HepG2 (cell line): Measurements from ENCODE around the gene NUTF2. TPM values are rescaled to one million over a fixed set of nuclear protein-coding genes. Genes with fewer than 3 reads are reported as not detected.

Source experiments
- CHCHD3 ChIP-seq: sonication (generic); formaldehyde crosslinking; IDR thresholded peaks from 2 replicates; pipeline ENCODE4 v1.8.0; 2022; ENCODE audit warnings: mild to moderate bottlenecking, missing genetic modification reagents, moderate library complexity
- ERF ChIP-seq: IDR thresholded peaks from 2 replicates; pipeline ENCODE4 v1.6.1; 2018; ENCODE audit warnings: missing biosample characterization, missing genetic modification reagents
- MTA1 ChIP-seq: sonication (generic); formaldehyde crosslinking; IDR thresholded peaks from 2 replicates; pipeline ENCODE4 v1.4.0; 2020; ENCODE audit warnings: missing genetic modification reagents, mild to moderate bottlenecking, borderline replicate concordance
- NAIF1 ChIP-seq: sonication (generic); formaldehyde crosslinking; IDR thresholded peaks from 2 replicates; pipeline ENCODE4 v1.5.0; 2020; ENCODE audit warnings: mild to moderate bottlenecking, missing genetic modification reagents, borderline replicate concordance
- U2AF1 ChIP-seq: fragments of 200-400 bp; formaldehyde crosslinking; optimal IDR thresholded peaks from 2 replicates; pipeline ENCODE3; 2017; ENCODE audit warnings: mild to moderate bottlenecking, low read depth, low read length
- YEATS2 ChIP-seq: sonication (generic); formaldehyde crosslinking; IDR thresholded peaks from 2 replicates; pipeline ENCODE4 v1.4.0; 2020; ENCODE audit warnings: missing genetic modification reagents, borderline replicate concordance
- ZNF343 ChIP-seq: sonication (generic); formaldehyde crosslinking; IDR thresholded peaks from 2 replicates; pipeline ENCODE4 v1.4.0; 2020; ENCODE audit warnings: mild to moderate bottlenecking, missing genetic modification reagents
- ZNF768 ChIP-seq: sonication (generic); formaldehyde crosslinking; IDR thresholded peaks from 2 replicates; pipeline ENCODE4 v1.4.0; 2020; ENCODE audit warnings: missing genetic modification reagents
- polyA plus RNA-seq, 8 experiments: library from polyadenylated mRNA; depleted of rRNA in 3 of 8; stranded (reverse) in 7 of 8; unstranded in 1 of 8; fragments of >200 nt; fragmentation: Illumina TruSeq in 4 of 8; extraction: Trizol in 4 of 8; gene quantifications; 2 replicates each; pipeline versions ENCODE4 v1.2.1 to v1.2.3, GENCODE V29; 2011 to 2016; ENCODE audit warnings: low read depth in 4 of 8, missing spikeins in 1 of 8, mixed read lengths in 1 of 8; ENCODE audit not compliant: insufficient read depth in 1 of 8
- total RNA-seq, 5 experiments: library from RNA; depleted of rRNA; stranded (reverse); fragments of >200 nt; fragmentation: Illumina TruSeq; extraction: Trizol; gene quantifications; 2 replicates each; pipeline ENCODE4 v1.2.3, GENCODE V29; 2016; ENCODE audit warnings: low read depth in 1 of 5
- TF ChIP-seq, protein P1 (sequence below): IDR thresholded peaks from 2 replicates; pipeline ENCODE4 v1.6.1; 2016; ENCODE audit warnings: mild to moderate bottlenecking
- TF ChIP-seq, protein P2 (sequence below): sonication (generic); formaldehyde crosslinking; IDR thresholded peaks from 2 replicates; pipeline ENCODE4 v1.5.1; 2020; ENCODE audit warnings: mild to moderate bottlenecking, moderate library complexity, missing genetic modification reagents
- TF ChIP-seq, protein P3 (sequence below): sonication (generic); formaldehyde crosslinking; IDR thresholded peaks from 2 replicates; pipeline ENCODE4 v1.5.0; 2020; ENCODE audit warnings: mild to moderate bottlenecking, missing genetic modification reagents
- TF ChIP-seq, protein P4 (sequence below): sonication (generic); formaldehyde crosslinking; IDR thresholded peaks from 2 replicates; pipeline ENCODE4 v1.5.1; 2020; ENCODE audit warnings: mild to moderate bottlenecking, missing genetic modification reagents, moderate library complexity
- TF ChIP-seq, protein P5 (sequence below): sonication (generic); formaldehyde crosslinking; IDR thresholded peaks from 2 replicates; pipeline ENCODE4 v1.5.0; 2020; ENCODE audit warnings: missing genetic modification reagents

The NUTF2 gene
- total and polyA plus RNA-seq, 2 of the 13 experiments (the other 11 are each of a cell fraction or from before 2014, with no cell fraction given), result 168 to 214 TPM

DNA sequence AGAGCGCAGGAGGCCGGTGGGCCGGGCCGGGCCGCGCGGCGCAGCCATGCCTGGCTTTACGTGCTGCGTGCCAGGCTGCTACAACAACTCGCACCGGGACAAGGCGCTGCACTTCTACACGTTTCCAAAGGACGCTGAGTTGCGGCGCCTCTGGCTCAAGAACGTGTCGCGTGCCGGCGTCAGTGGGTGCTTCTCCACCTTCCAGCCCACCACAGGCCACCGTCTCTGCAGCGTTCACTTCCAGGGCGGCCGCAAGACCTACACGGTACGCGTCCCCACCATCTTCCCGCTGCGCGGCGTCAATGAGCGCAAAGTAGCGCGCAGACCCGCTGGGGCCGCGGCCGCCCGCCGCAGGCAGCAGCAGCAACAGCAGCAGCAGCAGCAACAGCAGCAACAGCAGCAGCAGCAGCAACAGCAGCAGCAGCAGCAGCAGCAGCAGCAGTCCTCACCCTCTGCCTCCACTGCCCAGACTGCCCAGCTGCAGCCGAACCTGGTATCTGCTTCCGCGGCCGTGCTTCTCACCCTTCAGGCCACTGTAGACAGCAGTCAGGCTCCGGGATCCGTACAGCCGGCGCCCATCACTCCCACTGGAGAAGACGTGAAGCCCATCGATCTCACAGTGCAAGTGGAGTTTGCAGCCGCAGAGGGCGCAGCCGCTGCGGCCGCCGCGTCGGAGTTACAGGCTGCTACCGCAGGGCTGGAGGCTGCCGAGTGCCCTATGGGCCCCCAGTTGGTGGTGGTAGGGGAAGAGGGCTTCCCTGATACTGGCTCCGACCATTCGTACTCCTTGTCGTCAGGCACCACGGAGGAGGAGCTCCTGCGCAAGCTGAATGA is 4.0 kb upstream of the NUTF2 start (continued):
- TF ChIP-seq ZNF343 (CRISPR knock-in tag) (peak; percentile 25; the same call in 1 of the 2 replicates), NAIF1 (CRISPR knock-in tag) (no peak; the same call in 1 of the 2 replicates), CHCHD3 (CRISPR knock-in tag) (0 out of 2 replicates have a peak, but pooled peaks have one; percentile 38), U2AF1 (peak; percentile 82), ZNF768 (CRISPR knock-in tag) (peak; percentile 48; the same call in 1 of the 2 replicates), YEATS2 (peak; percentile 37; the same call in 1 of the 2 replicates), MTA1 (CRISPR knock-in tag) (peak; percentile 79; the same call in 1 of the 2 replicates), ERF (CRISPR knock-in tag) (peak; percentile 41; the same call in 1 of the 2 replicates)
- TF ChIP-seq, protein P1, sequence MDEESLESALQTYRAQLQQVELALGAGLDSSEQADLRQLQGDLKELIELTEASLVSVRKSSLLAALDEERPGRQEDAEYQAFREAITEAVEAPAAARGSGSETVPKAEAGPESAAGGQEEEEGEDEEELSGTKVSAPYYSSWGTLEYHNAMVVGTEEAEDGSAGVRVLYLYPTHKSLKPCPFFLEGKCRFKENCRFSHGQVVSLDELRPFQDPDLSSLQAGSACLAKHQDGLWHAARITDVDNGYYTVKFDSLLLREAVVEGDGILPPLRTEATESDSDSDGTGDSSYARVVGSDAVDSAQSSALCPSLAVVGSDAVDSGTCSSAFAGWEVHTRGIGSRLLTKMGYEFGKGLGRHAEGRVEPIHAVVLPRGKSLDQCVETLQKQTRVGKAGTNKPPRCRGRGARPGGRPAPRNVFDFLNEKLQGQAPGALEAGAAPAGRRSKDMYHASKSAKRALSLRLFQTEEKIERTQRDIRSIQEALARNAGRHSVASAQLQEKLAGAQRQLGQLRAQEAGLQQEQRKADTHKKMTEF, result peak; percentile 54; the same call in 1 of the 2 replicates
- TF ChIP-seq, protein P2, sequence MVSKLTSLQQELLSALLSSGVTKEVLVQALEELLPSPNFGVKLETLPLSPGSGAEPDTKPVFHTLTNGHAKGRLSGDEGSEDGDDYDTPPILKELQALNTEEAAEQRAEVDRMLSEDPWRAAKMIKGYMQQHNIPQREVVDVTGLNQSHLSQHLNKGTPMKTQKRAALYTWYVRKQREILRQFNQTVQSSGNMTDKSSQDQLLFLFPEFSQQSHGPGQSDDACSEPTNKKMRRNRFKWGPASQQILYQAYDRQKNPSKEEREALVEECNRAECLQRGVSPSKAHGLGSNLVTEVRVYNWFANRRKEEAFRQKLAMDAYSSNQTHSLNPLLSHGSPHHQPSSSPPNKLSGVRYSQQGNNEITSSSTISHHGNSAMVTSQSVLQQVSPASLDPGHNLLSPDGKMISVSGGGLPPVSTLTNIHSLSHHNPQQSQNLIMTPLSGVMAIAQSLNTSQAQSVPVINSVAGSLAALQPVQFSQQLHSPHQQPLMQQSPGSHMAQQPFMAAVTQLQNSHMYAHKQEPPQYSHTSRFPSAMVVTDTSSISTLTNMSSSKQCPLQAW (CRISPR knock-in tag), result peak; percentile 50; the same call in 1 of the 2 replicates
- TF ChIP-seq, protein P3, sequence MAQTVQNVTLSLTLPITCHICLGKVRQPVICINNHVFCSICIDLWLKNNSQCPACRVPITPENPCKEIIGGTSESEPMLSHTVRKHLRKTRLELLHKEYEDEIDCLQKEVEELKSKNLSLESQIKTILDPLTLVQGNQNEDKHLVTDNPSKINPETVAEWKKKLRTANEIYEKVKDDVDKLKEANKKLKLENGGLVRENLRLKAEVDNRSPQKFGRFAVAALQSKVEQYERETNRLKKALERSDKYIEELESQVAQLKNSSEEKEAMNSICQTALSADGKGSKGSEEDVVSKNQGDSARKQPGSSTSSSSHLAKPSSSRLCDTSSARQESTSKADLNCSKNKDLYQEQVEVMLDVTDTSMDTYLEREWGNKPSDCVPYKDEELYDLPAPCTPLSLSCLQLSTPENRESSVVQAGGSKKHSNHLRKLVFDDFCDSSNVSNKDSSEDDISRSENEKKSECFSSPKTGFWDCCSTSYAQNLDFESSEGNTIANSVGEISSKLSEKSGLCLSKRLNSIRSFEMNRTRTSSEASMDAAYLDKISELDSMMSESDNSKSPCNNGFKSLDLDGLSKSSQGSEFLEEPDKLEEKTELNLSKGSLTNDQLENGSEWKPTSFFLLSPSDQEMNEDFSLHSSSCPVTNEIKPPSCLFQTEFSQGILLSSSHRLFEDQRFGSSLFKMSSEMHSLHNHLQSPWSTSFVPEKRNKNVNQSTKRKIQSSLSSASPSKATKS (CRISPR knock-in tag), result peak; percentile 4; the same call in 1 of the 2 replicates
- TF ChIP-seq, protein P4, sequence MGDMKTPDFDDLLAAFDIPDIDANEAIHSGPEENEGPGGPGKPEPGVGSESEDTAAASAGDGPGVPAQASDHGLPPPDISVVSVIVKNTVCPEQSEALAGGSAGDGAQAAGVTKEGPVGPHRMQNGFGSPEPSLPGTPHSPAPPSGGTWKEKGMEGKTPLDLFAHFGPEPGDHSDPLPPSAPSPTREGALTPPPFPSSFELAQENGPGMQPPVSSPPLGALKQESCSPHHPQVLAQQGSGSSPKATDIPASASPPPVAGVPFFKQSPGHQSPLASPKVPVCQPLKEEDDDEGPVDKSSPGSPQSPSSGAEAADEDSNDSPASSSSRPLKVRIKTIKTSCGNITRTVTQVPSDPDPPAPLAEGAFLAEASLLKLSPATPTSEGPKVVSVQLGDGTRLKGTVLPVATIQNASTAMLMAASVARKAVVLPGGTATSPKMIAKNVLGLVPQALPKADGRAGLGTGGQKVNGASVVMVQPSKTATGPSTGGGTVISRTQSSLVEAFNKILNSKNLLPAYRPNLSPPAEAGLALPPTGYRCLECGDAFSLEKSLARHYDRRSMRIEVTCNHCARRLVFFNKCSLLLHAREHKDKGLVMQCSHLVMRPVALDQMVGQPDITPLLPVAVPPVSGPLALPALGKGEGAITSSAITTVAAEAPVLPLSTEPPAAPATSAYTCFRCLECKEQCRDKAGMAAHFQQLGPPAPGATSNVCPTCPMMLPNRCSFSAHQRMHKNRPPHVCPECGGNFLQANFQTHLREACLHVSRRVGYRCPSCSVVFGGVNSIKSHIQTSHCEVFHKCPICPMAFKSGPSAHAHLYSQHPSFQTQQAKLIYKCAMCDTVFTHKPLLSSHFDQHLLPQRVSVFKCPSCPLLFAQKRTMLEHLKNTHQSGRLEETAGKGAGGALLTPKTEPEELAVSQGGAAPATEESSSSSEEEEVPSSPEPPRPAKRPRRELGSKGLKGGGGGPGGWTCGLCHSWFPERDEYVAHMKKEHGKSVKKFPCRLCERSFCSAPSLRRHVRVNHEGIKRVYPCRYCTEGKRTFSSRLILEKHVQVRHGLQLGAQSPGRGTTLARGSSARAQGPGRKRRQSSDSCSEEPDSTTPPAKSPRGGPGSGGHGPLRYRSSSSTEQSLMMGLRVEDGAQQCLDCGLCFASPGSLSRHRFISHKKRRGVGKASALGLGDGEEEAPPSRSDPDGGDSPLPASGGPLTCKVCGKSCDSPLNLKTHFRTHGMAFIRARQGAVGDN (CRISPR knock-in tag), result peak; percentile 78
- TF ChIP-seq, protein P5, sequence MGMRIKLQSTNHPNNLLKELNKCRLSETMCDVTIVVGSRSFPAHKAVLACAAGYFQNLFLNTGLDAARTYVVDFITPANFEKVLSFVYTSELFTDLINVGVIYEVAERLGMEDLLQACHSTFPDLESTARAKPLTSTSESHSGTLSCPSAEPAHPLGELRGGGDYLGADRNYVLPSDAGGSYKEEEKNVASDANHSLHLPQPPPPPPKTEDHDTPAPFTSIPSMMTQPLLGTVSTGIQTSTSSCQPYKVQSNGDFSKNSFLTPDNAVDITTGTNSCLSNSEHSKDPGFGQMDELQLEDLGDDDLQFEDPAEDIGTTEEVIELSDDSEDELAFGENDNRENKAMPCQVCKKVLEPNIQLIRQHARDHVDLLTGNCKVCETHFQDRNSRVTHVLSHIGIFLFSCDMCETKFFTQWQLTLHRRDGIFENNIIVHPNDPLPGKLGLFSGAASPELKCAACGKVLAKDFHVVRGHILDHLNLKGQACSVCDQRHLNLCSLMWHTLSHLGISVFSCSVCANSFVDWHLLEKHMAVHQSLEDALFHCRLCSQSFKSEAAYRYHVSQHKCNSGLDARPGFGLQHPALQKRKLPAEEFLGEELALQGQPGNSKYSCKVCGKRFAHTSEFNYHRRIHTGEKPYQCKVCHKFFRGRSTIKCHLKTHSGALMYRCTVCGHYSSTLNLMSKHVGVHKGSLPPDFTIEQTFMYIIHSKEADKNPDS, result peak; percentile 82; the same call in 1 of the 2 replicates
